Naive thymus-derived CD4-positive, alpha-beta T cell (primary cell): ENCODE data around the gene KCNIP4. TPM values are rescaled to one million over a fixed set of nuclear protein-coding genes. Genes with fewer than 3 reads are reported as not detected.

ENCODE experiments used
- ATAC-seq: fragments of 150-1000 bp; cut with Tn5 transposase; 2 replicates; pipeline ENCODE4 v1.10.0; 2021; ENCODE audit warnings: mild to moderate bottlenecking, moderate library complexity
- CTCF ChIA-PET: fragments of 350-600 bp; sonication (Branson Sonifier 250); formaldehyde crosslinking; loops from one replicate; lab custom pipeline; 2021; ENCODE audit warnings: antibody characterized with exemption; lab: Charles Lee
- POLR2A ChIA-PET: fragments of 350-600 bp; sonication (Branson Sonifier 250); formaldehyde crosslinking; loops from one replicate; lab custom pipeline; 2021; ENCODE audit warnings: antibody characterized with exemption, inconsistent platforms; lab: Charles Lee
- DNase-seq, 9 donors: peaks; one replicate each; pipeline versions ENCODE4 v3.0.0 to v3.0.0-alpha.2; 2020 to 2022; ENCODE audit warnings: mixed read lengths in 1 of 9
- H3K27ac ChIP-seq: one replicate; pipeline ENCODE4 v1.7.0; 2013; ENCODE audit warnings: mild to moderate bottlenecking, low read depth, low read length, moderate library complexity
- H3K27me3 ChIP-seq, 2 donors: one replicate each; pipeline ENCODE4 v1.7.0; 2013; ENCODE audit warnings: low read length in 2 of 2, mild to moderate bottlenecking in 2 of 2, moderate library complexity in 2 of 2; ENCODE audit not compliant: control insufficient read depth in 2 of 2, insufficient read depth in 2 of 2
- H3K36me3 ChIP-seq, 3 experiments: 1 replicate in 2 of 3; 2 replicates in 1 of 3; pipeline ENCODE4 v1.7.0; 2013; ENCODE audit warnings: low read length in 3 of 3, mild to moderate bottlenecking in 3 of 3, moderate library complexity in 1 of 3; ENCODE audit not compliant: insufficient read depth in 3 of 3, control insufficient read depth in 2 of 3
- H3K4me1 ChIP-seq, 2 donors: one replicate each; pipeline ENCODE4 v1.7.0; 2013; ENCODE audit warnings: low read length in 2 of 2, mild to moderate bottlenecking in 2 of 2, moderate library complexity in 1 of 2; ENCODE audit not compliant: control insufficient read depth in 2 of 2, insufficient read depth in 2 of 2
- H3K4me3 ChIP-seq: 2 replicates; pipeline ENCODE4 v1.7.0; 2013; ENCODE audit warnings: mild to moderate bottlenecking, low read length
- H3K9me3 ChIP-seq, 3 experiments: 1 replicate in 2 of 3; 2 replicates in 1 of 3; pipeline ENCODE4 v1.7.0; 2013; ENCODE audit warnings: low read length in 3 of 3; ENCODE audit not compliant: control insufficient read depth in 2 of 3
- H3K27ac Mint-ChIP-seq, 9 donors: one replicate each; pipeline ENCODE4 v1.8.0; 2020 to 2022; ENCODE audit warnings: mixed read lengths in 9 of 9, mild to moderate bottlenecking in 8 of 9, moderate library complexity in 5 of 9, inconsistent platforms in 2 of 9
- H3K27me3 Mint-ChIP-seq, 5 donors: one replicate each; pipeline ENCODE4 v1.8.0; 2021 to 2022; ENCODE audit warnings: mixed read lengths in 5 of 5, mild to moderate bottlenecking in 1 of 5
- H3K36me3 Mint-ChIP-seq, 5 donors: one replicate each; pipeline ENCODE4 v1.8.0; 2020 to 2022; ENCODE audit warnings: mixed read lengths in 5 of 5, mild to moderate bottlenecking in 3 of 5, inconsistent platforms in 1 of 5
- H3K4me1 Mint-ChIP-seq, 7 donors: one replicate each; pipeline ENCODE4 v1.8.0; 2020 to 2022; ENCODE audit warnings: mixed read lengths in 7 of 7, mild to moderate bottlenecking in 3 of 7, inconsistent platforms in 1 of 7
- H3K4me3 Mint-ChIP-seq, 10 donors: one replicate each; pipeline ENCODE4 v1.8.0; 2020 to 2022; ENCODE audit warnings: mild to moderate bottlenecking in 10 of 10, mixed read lengths in 10 of 10, moderate library complexity in 6 of 10, inconsistent platforms in 2 of 10
- H3K9me3 Mint-ChIP-seq, 11 donors: one replicate each; pipeline ENCODE4 v1.8.0; 2020 to 2022; ENCODE audit warnings: mixed read lengths in 11 of 11, mild to moderate bottlenecking in 4 of 11, inconsistent platforms in 1 of 11, moderate library complexity in 1 of 11
- intact Hi-C, 2 donors: fragments of 100-400 bp; cut with micrococcal nuclease; formaldehyde crosslinking; loops; one replicate each; pipeline ENCODE4 v1.15.1; 2023
- polyA plus RNA-seq, 2 donors: library from polyadenylated mRNA; unstranded; fragments of 300-500 nt; fragmentation: Illumina TruSeq; gene quantifications; one replicate each; pipeline ENCODE4 v1.2.3, GENCODE V29; 2021
- total RNA-seq, 6 experiments: library from RNA in 5 of 6; stranded (reverse) in 5 of 6; gene quantifications; 1 replicate in 5 of 6; 2 replicates in 1 of 6; pipeline ENCODE4 v1.2.3 and lab custom pipeline; 2021 to 2026

The KCNIP4 gene
- total and polyA plus RNA-seq, 7 experiments from 2014 or later: 0.29 TPM; not detected in 6

- no peaks in the 10 kb centered on the region for H3K36me3 Mint-ChIP-seq
- H3K27ac ChIP-seq: no peak overlapping the region
- no peaks in the 10 kb centered on the region for H3K27me3 ChIP-seq
- H3K4me1 ChIP-seq: no peaks in the 10 kb centered on the region
- ATAC-seq: no peak
- no peak overlapping the region for H3K4me3 Mint-ChIP-seq
- H3K27me3 Mint-ChIP-seq: peaks cover 0 to 15% (median 3%) of the 10 kb centered on the region in 5 donors
- ChIA-PET CTCF (no interaction called here), POLR2A (no interaction called here)
- H3K4me3 ChIP-seq: no peak overlapping the region
- H3K4me1 Mint-ChIP-seq: no peaks in the 10 kb centered on the region
- intact Hi-C loops: no loop called here
- no peaks in the 10 kb centered on the region for H3K36me3 ChIP-seq
- no peak for DNase-seq
- no peaks in the 10 kb centered on the region for H3K9me3 ChIP-seq
- H3K9me3 Mint-ChIP-seq: peaks cover 0 to 3% (median 0%) of the 10 kb centered on the region in 11 donors
- no peak overlapping the region for H3K27ac Mint-ChIP-seq
Measured at GRCh38 chr4:21749412-21749811, 199.2 kb downstream of the KCNIP4 start.

GRCh38 chr4:21744046-21744445 lies 204.5 kb downstream of the KCNIP4 start:
- Mint-ChIP-seq H3K27me3 (peaks cover 0 to 5% (median 0%) of the 10 kb centered on the region in 5 donors), H3K9me3 (peaks cover 0 to 7% (median 0%) of the 10 kb centered on the region in 11 donors)
- CTCF ChIA-PET: no interaction called here

GRCh38 chr4:21742326-21742725 lies 206.2 kb downstream of the KCNIP4 start:
- Mint-ChIP-seq H3K4me1 (no peaks in the 10 kb centered on the region), H3K27me3 (peaks cover 0 to 5% (median 0%) of the 10 kb centered on the region in 5 donors), H3K27ac (no peak overlapping the region), H3K36me3 (no peaks in the 10 kb centered on the region), H3K4me3 (no peak overlapping the region), H3K9me3 (peaks cover 0 to 4% (median 0%) of the 10 kb centered on the region in 11 donors)
- Histone ChIP-seq H3K9me3 (no peaks in the 10 kb centered on the region), H3K27ac (no peak overlapping the region), H3K4me1 (no peaks in the 10 kb centered on the region), H3K27me3 (no peaks in the 10 kb centered on the region), H3K4me3 (no peak overlapping the region), H3K36me3 (no peaks in the 10 kb centered on the region)
- DNase-seq (no peak), ATAC-seq (no peak)
- POLR2A ChIA-PET: no interaction called here
- CTCF ChIA-PET: no interaction called here
- intact Hi-C loops: no loop called here

More at GRCh38 chr4:21744046-21744445, 204.5 kb downstream of the KCNIP4 start:
- Histone ChIP-seq H3K4me3 (no peak overlapping the region), H3K4me1 (no peaks in the 10 kb centered on the region), H3K36me3 (no peaks in the 10 kb centered on the region), H3K27ac (no peak overlapping the region), H3K9me3 (no peaks in the 10 kb centered on the region), H3K27me3 (no peaks in the 10 kb centered on the region)
- Mint-ChIP-seq H3K36me3 (no peaks in the 10 kb centered on the region), H3K4me3 (no peak overlapping the region), H3K4me1 (no peaks in the 10 kb centered on the region), H3K27ac (no peak overlapping the region)
- POLR2A ChIA-PET: interaction anchor here (0.7 kb wide), 1 partner anchor 975 kb away, joined by 3 read pairs; no protein-coding TSS in a partner anchor
- no peak for DNase-seq
- intact Hi-C loops: no loop called here
- ATAC-seq: no peak

GRCh38 chr4:21738821-21739220 lies 209.8 kb downstream of the KCNIP4 start:
- H3K27ac ChIP-seq: no peak overlapping the region
- ChIA-PET POLR2A (no interaction called here), CTCF (no interaction called here)
- no peaks in the 10 kb centered on the region for H3K36me3 Mint-ChIP-seq
- no peaks in the 10 kb centered on the region for H3K9me3 ChIP-seq
- H3K4me3 ChIP-seq: no peak overlapping the region
- DNase-seq (no peak), ATAC-seq (no peak)
- peaks cover 0 to 2% (median 0%) of the 10 kb centered on the region in 7 donors for H3K4me1 Mint-ChIP-seq
- H3K27me3 Mint-ChIP-seq: no peaks in the 10 kb centered on the region
- no peaks in the 10 kb centered on the region for H3K4me1 ChIP-seq
- no peaks in the 10 kb centered on the region for H3K36me3 ChIP-seq
- H3K27ac Mint-ChIP-seq: no peak overlapping the region
- H3K27me3 ChIP-seq: no peaks in the 10 kb centered on the region
- no peak overlapping the region for H3K4me3 Mint-ChIP-seq
- intact Hi-C loops: no loop called here
- H3K9me3 Mint-ChIP-seq: no peaks in the 10 kb centered on the region

GRCh38 chr4:21735866-21736265 lies 212.7 kb downstream of the KCNIP4 start:
- H3K9me3 Mint-ChIP-seq: no peaks in the 10 kb centered on the region
- intact Hi-C loops: no loop called here
- ChIA-PET CTCF (no interaction called here), POLR2A (no interaction called here)
- H3K27me3 Mint-ChIP-seq: no peaks in the 10 kb centered on the region
- no peak overlapping the region for H3K27ac Mint-ChIP-seq
- no peaks in the 10 kb centered on the region for H3K9me3 ChIP-seq
- no peaks in the 10 kb centered on the region for H3K4me1 ChIP-seq
- H3K27me3 ChIP-seq: no peaks in the 10 kb centered on the region
- ATAC-seq (no peak), DNase-seq (no peak)
- no peak overlapping the region for H3K4me3 Mint-ChIP-seq
- no peaks in the 10 kb centered on the region for H3K36me3 Mint-ChIP-seq
- H3K27ac ChIP-seq: no peak overlapping the region
- H3K36me3 ChIP-seq: no peaks in the 10 kb centered on the region
- no peak overlapping the region for H3K4me3 ChIP-seq
- peaks cover 0 to 2% (median 0%) of the 10 kb centered on the region in 7 donors for H3K4me1 Mint-ChIP-seq

- H3K9me3 Mint-ChIP-seq: no peaks in the 10 kb centered on the region
- ChIA-PET CTCF (no interaction called here), POLR2A (no interaction called here)
- H3K27ac Mint-ChIP-seq: no peak overlapping the region
- Histone ChIP-seq H3K4me1 (no peaks in the 10 kb centered on the region), H3K36me3 (no peaks in the 10 kb centered on the region), H3K9me3 (no peaks in the 10 kb centered on the region), H3K4me3 (no peak overlapping the region), H3K27ac (no peak overlapping the region), H3K27me3 (no peaks in the 10 kb centered on the region)
- no peaks in the 10 kb centered on the region for H3K27me3 Mint-ChIP-seq
- H3K4me1 Mint-ChIP-seq: peaks cover 0 to 2% (median 0%) of the 10 kb centered on the region in 7 donors
- ATAC-seq (no peak), DNase-seq (no peak)
- no peaks in the 10 kb centered on the region for H3K36me3 Mint-ChIP-seq
- intact Hi-C loops: no loop called here
- no peak overlapping the region for H3K4me3 Mint-ChIP-seq
Measured at GRCh38 chr4:21733894-21734630, 214.5 kb downstream of the KCNIP4 start.

GRCh38 chr4:21728304-21728703 lies 220.3 kb downstream of the KCNIP4 start:
- no peaks in the 10 kb centered on the region for H3K36me3 ChIP-seq
- H3K36me3 Mint-ChIP-seq: no peaks in the 10 kb centered on the region
- ATAC-seq: no peak
- ChIA-PET POLR2A (no interaction called here), CTCF (no interaction called here)
- no peaks in the 10 kb centered on the region for H3K9me3 ChIP-seq
- no peak overlapping the region for H3K4me3 ChIP-seq
- H3K27me3 Mint-ChIP-seq: no peaks in the 10 kb centered on the region
- intact Hi-C loops: no loop called here
- no peaks in the 10 kb centered on the region for H3K4me1 ChIP-seq
- DNase-seq: no peak
- no peak overlapping the region for H3K27ac Mint-ChIP-seq
- H3K27me3 ChIP-seq: no peaks in the 10 kb centered on the region
- no peak overlapping the region for H3K27ac ChIP-seq
- no peak overlapping the region for H3K4me3 Mint-ChIP-seq
- H3K9me3 Mint-ChIP-seq: peaks cover 0 to 9% (median 0%) of the 10 kb centered on the region in 11 donors
- H3K4me1 Mint-ChIP-seq: no peaks in the 10 kb centered on the region
